GM10266 (cell line): ENCODE measurements around the gene ZFC3H1.

Source experiments
- DNase-seq: peaks from one replicate; pipeline ENCODE4 v3.0.0; 2012; ENCODE audit errors: extremely low spot score
- CTCF ChIP-seq: IDR thresholded peaks from 2 replicates; pipeline ENCODE4 v1.5.1; 2012; ENCODE audit warnings: mild to moderate bottlenecking, low read depth; ENCODE audit not compliant: control insufficient read depth, insufficient read depth; ENCODE audit errors: missing control alignments

ZFC3H1 gene

GRCh38 chr12:71685914-71686657 is 22.4 kb upstream of the ZFC3H1 start, which contains the start of gene TMEM19:
TSS of gene TMEM19 (plus strand) at chr12:71686082. CDS start at chr12:71686681, 599 bp downstream.
- peak; percentile 60 for TF ChIP-seq CTCF
- DNase-seq: peak; percentile 84

GRCh38 chr12:71685312-71685906 is 21.8 kb upstream of the ZFC3H1 start:
- DNase-seq: no peak
- TF ChIP-seq CTCF: no peak

- TF ChIP-seq CTCF: no peak
- no peak for DNase-seq
Observed at GRCh38 chr12:71684081-71684480, 20.4 kb upstream of the ZFC3H1 start.

GRCh38 chr12:71683633-71684032 is 20.0 kb upstream of the ZFC3H1 start:
- no peak for TF ChIP-seq CTCF
- DNase-seq: no peak

GRCh38 chr12:71682466-71682865 is 18.8 kb upstream of the ZFC3H1 start:
- TF ChIP-seq CTCF: no peak
- DNase-seq: no peak

- no peak for DNase-seq
Observed at GRCh38 chr12:71671816-71672215, 8.2 kb upstream of the ZFC3H1 start.

More at GRCh38 chr12:71671816-71672215, 8.2 kb upstream of the ZFC3H1 start:
- TF ChIP-seq CTCF: no peak
